Measurements from ENCODE around the gene METTL26.

DNA sequence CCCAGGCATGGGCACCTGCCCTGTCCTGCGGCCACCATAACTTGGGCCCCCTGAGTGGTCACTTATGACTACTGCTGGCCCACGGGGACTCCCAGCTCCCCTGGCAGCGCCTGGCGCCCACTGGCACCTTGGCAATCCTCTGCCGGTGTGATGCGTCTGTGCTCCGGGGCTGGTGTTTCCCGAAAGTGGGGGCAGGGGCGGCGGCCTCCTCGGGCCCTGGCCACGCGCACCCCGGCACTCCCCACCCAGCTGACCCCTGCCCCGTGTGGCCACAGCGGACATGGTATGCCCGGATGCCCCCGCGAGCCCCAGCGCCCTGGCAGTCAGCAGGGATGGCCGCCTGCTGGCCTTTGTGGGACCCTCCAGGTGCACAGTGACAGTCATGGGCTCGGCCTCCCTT is 21.4 kb upstream of the METTL26 start:
- TF ChIP-seq ESRRA (IDR thresholded peaks at IDR 0.05; ENCODE audit: borderline replicate concordance, low read depth) (no peak), ZBTB7A (IDR thresholded peaks at IDR 0.05; ENCODE audit: borderline replicate concordance, control insufficient read depth, low read depth, low read length) (no peak), ELF1 (tag; IDR thresholded peaks at IDR 0.05) (no peak)
